M059J (cell line): ENCODE data around the gene RPS21. TPM values are rescaled to one million over a fixed set of nuclear protein-coding genes. Genes with fewer than 3 reads are reported as not detected.
A peak's percentile ranks its signal among the peaks of the same experiment; 100 is the strongest.
"Not testable (repeated sequence)": the region's sequence is repeated elsewhere in the genome, so short reads cannot be mapped to it uniquely, and the experiment has no call there.

Source experiments
- DNase-seq: peaks from one replicate; pipeline ENCODE4 v3.0.0-alpha.2; 2012; ENCODE audit warnings: low read depth
- total RNA-seq: library from RNA; depleted of rRNA; stranded (reverse); fragments of >200 nt; shearing (Covaris generic); gene quantifications from 2 replicates; pipeline ENCODE4 v1.2.3, GENCODE V29; 2014; rRNA removed

RPS21 gene
- total RNA-seq, 1 experiment from 2014 or later, result 1,541 TPM

DNA sequence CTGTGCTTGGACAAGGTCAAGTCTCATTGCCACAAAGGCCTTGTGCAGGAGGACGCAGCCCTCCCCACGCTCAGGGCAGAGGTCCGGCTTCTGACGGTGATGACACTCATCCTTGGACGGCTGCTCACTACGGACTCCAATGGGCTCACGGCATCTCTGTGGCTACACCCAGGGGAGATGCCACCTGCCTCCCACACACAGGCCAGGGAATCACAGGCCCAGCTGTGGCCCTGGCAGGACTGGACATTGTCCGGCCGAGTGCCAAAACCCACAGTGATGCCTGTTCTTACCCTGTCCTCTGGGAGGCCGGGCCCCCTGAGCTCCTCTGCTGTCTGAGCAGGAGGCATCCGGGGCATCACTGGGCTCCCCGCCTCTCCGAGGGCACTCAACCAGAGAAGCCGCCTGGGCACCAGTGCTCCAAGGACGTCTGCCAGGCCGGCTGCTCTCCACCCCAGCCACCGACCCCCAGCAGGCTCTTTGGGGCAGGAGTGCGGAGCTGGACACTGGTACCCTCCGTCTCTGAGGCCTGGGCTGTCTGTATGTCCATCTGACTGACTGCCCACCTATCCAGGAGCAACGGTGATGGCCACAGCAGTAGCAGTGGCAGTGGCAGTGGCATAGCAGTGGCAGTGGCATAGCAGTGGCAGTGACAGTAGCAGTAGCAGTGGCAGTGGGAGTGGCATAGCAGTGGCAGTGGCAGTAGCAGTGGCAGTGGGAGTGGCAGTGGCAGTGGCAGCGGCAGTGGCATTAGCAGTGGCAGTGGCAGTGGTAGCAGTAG lies 38.6 kb downstream of the RPS21 start:
- DNase-seq, result no peak

DNA sequence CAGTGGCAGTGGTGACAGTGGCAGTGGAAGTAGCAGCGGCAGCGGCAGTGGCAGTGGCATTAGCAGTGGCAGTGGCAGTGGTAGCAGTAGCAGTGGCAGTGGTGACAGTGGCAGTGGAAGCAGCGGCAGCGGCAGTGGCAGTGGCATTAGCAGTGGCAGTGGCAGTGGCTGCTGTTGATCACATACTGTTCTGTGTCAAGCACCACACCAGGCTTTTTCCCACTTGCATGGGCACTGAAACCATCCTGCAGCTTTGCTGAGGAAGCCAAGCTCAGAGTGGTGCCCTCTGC lies 39.1 kb downstream of the RPS21 start:
- not testable (repeated sequence) for DNase-seq

DNA sequence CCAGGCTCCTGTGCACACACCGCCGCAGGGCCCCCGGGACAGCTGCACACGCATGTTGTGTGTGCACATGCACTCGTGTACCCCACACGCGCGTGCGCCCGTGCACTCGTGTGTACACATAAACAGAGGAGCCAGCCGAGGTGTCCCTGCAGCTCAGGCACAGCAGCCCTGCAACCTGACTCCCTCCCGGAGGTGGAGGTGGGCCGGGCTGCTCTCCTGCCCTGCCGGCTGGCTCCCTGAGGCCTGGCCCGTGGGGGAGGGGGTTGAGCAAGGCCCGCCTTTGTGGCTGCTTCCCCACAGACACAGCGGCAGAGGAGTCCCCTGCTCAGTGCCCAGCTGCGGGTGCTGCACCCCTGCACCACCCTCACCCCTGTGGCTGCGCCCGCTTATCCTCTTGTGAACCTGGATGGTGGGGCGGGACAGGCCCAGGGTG lies 39.8 kb downstream of the RPS21 start:
- no peak for DNase-seq

DNA sequence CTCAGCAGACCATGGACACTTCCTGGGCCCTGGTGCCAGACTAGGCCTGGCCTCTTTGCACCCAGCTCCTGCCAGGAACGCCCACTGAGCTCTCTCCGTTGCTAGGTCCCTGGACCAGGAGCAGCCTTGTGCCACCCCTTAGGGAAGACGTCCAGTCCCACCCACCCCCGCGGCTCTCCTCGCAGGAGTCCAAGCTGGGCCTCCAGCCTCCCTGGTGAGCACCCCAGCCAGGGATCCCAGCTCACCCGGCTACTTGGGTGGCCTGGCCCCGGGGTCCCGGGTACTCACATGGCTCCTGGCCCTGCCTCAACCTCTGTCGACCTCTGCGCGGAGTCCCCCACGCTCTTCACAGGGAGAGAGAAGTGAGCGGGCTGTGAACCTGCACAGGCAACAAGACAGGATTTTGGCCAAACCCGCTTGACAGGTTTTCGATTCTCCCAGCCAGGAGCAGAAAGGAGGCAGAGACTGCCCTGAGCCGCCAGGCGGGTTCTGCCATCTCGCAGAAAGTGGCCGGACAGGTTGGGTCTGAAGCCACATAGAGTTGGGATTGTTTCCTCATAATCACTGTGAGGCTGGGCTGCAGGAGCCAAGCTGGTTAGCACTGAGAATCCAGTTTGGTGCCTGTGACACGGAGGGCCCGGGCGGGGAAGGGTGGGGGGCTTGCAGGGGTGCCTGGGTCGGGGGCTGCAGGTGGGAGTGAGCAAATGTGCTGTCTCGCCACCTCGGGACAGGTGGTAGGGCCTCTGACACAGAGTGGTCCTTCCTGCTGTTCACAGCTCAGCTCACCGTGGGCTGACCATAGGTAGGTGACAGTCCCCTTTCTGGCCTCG lies 40.5 kb downstream of the RPS21 start, which contains the start of gene RBBP8NL:
RBBP8NL (minus strand) TSS at position 368 of the 830 bp plus-strand sequence. CDS start 7,892 bp downstream, outside the sequence.
- DNase-seq, result no peak

DNA sequence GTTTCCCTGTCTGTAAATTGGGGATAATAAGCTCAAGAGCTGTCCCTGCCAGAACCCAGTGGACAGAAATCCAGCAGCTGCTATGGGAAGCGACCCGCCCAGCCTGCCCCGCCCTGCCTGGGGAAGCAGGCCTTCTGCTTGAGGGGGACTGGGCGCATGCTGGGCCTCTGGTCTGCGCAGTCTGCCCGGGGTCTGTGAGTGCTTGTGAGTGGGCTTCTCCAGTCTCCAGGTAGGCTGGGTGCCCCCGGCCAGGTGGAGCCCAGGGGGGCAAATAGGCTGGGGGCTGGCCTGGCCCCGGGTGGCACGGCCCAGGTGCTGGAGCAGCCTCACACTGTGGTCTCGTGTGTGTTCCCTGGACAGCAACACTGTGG lies 41.1 kb downstream of the RPS21 start:
- no peak for DNase-seq

DNA sequence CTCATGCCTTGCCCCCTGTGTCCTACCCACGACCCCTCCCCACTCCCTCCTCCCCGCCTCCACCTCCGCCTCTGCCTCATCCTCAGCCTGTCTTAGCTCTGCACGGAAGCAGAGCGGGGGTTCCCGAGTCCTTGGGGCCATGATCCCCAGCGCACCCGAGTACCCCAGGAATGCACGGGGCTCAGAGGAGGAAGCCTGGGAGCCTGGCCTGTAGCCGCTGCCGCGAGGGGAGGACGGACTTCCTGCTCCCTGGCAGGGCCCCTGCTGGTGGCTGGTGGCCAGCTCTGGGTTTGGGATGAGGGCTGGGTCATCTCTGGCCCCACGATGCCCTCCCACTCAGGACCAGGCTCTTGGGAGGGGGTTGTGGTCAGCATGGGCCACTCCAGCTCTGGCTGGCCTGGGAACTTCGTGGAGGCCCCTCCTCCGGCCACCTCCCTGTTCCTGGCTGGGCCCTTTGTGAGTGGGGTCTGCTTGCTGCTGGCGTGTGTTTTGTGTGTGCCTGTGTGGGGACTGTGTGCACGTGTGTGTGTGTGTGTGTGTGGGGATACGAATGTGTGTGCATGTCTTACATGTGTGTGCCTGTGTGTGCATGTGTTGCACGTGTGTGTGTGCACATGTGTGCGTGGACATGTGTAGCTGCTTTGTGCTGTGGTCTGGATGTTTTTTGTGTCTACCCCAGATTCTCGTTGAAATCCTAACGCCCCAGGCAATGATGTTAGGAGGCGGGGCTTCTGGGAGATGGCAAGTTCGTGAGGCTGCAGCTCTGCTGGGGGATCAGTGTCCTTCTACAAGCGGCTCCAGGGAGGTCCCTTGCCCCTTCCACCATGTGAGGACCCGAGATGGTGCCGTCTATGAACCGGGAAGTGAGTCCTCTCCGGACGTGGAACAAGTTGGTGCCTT lies 41.7 kb downstream of the RPS21 start:
- DNase-seq, result peak; percentile 35

DNA sequence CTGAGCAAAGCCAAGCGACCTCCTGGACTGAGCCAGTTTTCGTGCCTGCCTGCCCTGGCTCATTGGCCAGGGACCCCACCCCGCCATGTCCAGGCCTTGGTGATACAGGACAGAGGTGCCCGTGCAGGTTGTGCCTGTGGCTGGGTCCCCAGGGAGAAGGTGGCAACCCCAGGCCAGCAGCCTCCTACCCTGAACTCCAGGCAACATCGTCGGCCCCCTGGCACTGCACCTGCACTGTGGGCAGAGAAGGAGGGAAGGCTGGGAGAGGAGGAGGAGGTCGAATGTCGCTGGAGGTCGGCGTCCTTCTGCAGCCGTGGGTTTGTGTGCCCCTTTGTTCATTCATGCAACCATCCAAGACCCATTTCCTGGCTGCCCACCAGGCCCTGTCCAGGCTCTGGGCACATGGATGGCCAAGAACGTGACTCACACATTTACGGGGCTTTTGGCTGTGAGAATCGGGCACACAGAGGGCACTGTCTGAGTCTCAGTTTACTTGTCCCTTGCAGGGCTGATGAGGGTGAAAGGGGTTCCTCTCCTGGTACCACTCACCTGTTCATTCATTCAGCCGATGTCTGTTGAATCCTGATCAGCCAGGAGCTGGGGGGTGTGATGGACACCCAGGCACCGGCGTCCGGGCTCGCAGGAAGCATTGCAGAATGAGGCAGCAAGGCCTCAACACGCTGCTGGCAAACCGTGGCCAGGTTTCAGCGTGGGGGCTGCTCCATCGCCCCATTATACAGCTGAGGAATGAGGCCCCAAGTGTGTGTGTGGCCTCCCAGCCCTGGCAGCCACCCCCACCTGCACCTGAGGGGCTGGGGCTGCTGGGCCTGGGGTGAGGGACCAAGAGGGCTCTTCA lies 42.8 kb downstream of the RPS21 start:
- no peak for DNase-seq

DNA sequence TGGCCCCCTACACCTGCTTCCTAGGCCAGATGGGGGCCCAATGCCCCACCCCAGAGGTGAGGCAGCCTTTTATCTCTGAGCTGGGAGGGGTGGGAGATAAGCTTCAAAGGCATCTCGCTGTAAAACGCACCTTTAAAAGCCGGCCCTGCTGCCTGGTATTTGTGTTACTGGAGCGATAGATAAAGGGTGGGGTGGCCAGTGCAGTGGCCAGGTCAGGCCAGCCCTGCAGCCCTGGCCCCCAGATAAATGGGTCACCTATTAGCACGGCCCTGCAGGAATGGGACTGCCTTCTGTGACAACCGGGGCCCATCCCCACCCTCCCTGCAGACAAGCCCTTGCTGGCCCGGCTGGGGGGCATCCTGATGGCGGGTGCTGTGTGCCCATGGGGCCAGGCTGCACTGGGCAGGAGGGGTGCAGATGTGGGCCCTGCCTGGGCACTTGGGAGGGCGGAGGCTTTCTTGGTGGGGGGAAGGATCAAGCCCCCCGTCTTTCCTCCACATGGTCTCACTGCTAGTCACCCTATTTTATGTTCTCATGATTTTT lies 43.5 kb downstream of the RPS21 start:
- DNase-seq, result no peak

DNA sequence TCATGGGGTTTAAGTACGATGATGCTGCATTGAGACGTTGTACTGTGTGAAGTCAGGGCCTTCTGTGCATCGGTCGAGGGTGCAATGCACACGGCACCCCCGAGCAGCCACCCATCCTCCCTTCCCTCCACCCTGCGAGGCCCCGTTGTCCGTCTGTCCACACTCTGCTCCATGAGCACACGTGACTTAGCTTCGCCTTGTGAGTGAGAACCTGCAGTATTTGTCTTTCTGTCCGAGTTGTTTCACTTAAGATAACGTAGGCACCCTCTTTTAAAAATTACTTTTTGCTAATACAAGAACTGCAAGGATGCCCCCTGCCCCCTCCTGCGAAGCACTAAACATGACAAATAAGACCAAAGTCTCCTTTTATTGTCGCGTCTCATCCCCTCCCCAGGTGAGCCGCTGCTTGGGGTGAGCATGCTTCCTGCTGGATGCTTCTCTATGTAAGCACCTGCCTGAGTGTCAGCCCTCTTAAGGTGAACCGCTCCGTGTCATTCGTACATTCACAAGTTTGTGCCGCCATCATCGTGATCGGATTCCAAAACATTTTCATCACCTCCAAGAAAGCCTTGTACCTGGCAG lies 44.1 kb downstream of the RPS21 start:
- no peak for DNase-seq

DNA sequence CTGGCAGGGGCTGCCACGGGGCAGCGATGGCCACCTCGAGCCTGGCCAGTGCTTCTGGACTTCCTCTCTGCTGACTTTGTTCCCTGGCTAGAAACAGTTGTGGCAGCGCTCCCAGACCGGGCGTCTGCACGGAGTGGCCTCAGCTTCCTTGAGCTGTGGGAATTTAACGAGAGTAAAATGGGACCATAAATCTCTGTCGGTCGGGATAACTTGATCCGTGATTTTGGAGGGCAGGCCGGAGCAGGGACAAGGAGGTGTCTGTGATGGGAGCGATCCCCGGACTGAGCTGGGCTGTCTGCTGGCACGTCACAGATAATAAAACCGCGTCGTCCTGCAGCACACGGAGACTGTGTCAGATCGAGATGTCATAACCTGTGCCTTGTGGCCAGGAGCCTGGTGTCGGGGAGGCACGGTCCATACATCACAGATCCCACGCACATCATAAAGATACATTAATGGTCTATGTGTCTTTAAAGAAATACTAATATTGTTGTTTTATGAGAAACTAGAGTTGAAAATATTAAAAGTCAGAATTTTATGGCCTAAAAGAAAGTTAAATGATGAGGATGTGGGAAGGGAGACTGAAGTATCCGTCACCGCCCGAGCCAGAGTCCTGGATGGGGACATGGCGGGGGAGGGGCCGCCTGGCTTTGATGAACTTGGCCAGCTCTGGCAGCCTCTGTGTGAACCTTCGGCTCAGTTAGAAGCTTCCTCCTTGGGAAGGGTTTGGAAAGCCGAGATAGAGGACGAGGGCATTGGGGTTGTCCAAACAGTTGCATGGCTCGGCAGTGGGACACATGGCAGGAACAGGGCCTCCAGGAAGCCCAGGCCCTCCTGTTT lies 47.0 kb downstream of the RPS21 start:
- peak; percentile 43 for DNase-seq

DNA sequence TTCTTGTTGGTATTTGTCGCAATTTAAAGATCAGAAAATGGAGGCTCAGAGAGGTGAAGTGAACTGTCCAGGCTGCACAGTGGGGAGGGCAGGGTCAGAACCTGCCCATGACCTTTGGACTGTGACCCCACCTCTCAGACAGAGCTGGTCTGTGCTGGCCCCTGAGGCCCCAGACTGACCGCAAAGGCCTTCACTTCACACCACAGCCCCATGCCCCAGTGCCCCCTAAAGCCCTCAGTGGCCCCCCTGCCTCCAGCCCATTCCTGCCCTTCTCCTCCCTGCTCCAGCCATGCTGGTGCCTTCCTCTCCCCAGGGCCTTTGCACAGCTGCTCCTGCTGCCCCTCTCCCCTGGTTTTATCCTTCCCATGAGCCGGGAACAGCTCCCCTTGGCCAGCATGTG lies 49.8 kb downstream of the RPS21 start:
- DNase-seq, result no peak

DNA sequence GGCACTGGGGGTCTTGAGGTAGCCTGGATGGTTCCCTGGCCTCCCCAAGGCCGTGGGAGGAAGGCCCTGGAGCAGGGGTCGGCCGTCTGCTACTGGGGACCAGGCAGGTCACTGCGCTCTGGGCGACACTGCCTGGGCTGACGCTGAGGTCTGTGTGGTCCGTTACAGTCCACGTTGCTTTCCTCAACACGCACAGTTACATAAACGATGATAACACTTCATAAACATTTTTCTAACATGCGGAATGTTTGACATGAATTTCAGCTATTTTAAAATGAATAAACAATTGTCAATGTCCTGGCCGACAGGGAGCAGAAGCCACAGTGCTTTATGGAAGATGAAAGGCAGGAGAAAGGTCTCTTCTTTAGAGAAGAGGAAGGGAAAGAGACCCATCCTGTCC lies 50.6 kb downstream of the RPS21 start:
- DNase-seq, result no peak

DNA sequence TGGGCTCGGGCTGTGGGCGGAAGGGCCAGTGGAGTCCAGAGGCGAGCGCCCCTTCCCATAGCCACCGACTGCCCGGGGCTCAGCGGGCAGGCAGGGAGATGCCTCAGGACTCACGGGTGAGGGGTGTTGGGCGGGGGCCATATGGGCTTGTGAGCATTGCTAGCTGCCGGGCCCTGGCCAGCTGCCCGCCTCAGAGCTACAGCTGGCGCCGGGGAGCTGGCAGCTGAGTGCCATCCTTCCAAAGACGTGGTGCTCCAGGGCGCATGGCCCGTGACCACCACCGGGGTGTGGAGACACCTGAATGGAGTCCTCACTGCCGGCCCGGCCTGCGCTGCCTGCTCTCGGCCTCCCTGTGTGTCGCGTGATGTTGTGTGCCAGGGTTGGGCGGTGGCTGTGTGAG lies 51.0 kb downstream of the RPS21 start:
- DNase-seq, result no peak

Other genes with a start within 250 kb of the RPS21 start
- gene PSMA7, start 243.7 kb upstream of the RPS21 start, total RNA-seq, result 881 and 940 TPM in 2 replicates
- gene SS18L1, start 243.3 kb upstream of the RPS21 start, total RNA-seq, result 7.8 and 15.1 TPM in 2 replicates
- 19.9 and 46.4 TPM in 2 replicates for gene MTG2, start 204.1 kb upstream of the RPS21 start, total RNA-seq
- gene HRH3, start 166.8 kb upstream of the RPS21 start, total RNA-seq, result not detected in 2 replicates
- 20.7 and 29.2 TPM in 2 replicates for gene OSBPL2, start 148.6 kb upstream of the RPS21 start, total RNA-seq
- gene ADRM1, start 84.1 kb upstream of the RPS21 start, total RNA-seq, result 235 and 272 TPM in 2 replicates
- 5.6 and 29.7 TPM in 2 replicates for gene LAMA5, start 19.8 kb upstream of the RPS21 start, total RNA-seq
- gene CABLES2, start 20.2 kb downstream of the RPS21 start, total RNA-seq, result 10.0 and 19.9 TPM in 2 replicates
- gene RBBP8NL, start 40.4 kb downstream of the RPS21 start, total RNA-seq, result not detected in 2 replicates
- not detected in 2 replicates for gene GATA5, start 88.9 kb downstream of the RPS21 start, total RNA-seq